GM12864 (cell line): ENCODE data around the gene CASZ1.

ENCODE experiments used
- DNase-seq: peaks from one replicate; pipeline ENCODE4 v3.0.0-alpha.2; 2011; ENCODE audit warnings: low read depth
- H3K4me3 ChIP-seq: 2 replicates; pipeline ENCODE4 v1.5.1; 2011; ENCODE audit warnings: mild to moderate bottlenecking, low read depth, low read length, control low read depth
- CTCF ChIP-seq: IDR thresholded peaks from 2 replicates; pipeline ENCODE4 v1.5.1; 2011; ENCODE audit warnings: low read depth, mild to moderate bottlenecking, moderate library complexity, low read length, control low read depth, inconsistent platforms; ENCODE audit errors: missing control alignments

The CASZ1 gene

GRCh38 chr1:10830961-10831668, 34.7 kb upstream of the CASZ1 start:
- no peak overlapping the region for H3K4me3 ChIP-seq
- no peak for DNase-seq
- TF ChIP-seq CTCF = no peak

- no peak overlapping the region for H3K4me3 ChIP-seq
- DNase-seq = no peak
- TF ChIP-seq CTCF = no peak
Measured at GRCh38 chr1:10829965-10830515, 33.6 kb upstream of the CASZ1 start.

- H3K4me3 ChIP-seq = no peak overlapping the region
- DNase-seq = no peak
- TF ChIP-seq CTCF = no peak
Measured at GRCh38 chr1:10829067-10829818, 32.8 kb upstream of the CASZ1 start.

GRCh38 chr1:10827377-10828333, 31.2 kb upstream of the CASZ1 start:
- TF ChIP-seq CTCF = no peak
- no peak for DNase-seq
- H3K4me3 ChIP-seq = no peak overlapping the region

- DNase-seq = no peak
- no peak overlapping the region for H3K4me3 ChIP-seq
- no peak for TF ChIP-seq CTCF
Measured at GRCh38 chr1:10825592-10825991, 29.1 kb upstream of the CASZ1 start.

- TF ChIP-seq CTCF = no peak
- no peak for DNase-seq
- no peak overlapping the region for H3K4me3 ChIP-seq
Measured at GRCh38 chr1:10824821-10825540, 28.5 kb upstream of the CASZ1 start.
